ENCODE measurements around the gene TMEM272.

Gene TMEM272

DNA sequence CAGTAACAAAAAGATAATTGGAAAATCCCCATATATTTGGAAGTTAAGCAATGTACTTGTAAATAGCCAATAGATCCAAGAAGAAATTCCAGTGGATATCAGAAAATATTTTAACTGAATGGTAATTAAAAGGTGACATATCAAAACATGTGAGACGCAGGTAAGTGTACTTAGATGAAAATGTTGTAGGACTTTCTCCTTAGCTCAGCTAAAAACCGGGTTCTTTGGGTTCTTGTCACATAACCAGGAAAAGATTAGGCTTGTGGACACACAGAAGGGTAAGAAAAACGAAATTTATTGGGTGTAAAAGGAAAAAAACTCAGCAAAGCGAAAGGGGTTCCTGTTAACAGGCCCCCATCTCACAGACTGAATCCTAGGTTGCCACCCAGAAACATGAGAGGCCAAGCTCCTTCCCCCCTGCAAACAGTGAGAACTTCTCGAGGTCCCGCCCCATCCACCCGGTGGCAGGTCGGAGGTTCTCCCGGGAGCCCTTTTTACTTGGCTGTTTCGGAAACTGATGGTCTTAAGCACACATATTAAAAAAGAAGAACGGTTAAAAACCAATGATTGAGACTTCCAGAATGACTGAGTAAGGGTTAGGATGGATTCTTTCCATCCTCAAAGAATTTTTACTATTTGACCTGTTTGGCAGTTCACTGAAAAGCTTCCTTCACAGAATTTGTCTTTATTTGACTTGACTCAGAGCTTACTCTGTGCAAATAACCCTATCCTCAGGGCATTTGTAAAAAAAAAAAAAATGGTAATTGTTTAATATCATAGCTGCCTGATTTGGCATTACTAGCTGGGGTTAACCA is 13.7 kb upstream of the TMEM272 start:
- in situ Hi-C loops (cut with MboI; ENCODE audit: low sequenced_read_pairs, unreplicated experiment), result no loop called here
- TF ChIP-seq, protein P1, sequence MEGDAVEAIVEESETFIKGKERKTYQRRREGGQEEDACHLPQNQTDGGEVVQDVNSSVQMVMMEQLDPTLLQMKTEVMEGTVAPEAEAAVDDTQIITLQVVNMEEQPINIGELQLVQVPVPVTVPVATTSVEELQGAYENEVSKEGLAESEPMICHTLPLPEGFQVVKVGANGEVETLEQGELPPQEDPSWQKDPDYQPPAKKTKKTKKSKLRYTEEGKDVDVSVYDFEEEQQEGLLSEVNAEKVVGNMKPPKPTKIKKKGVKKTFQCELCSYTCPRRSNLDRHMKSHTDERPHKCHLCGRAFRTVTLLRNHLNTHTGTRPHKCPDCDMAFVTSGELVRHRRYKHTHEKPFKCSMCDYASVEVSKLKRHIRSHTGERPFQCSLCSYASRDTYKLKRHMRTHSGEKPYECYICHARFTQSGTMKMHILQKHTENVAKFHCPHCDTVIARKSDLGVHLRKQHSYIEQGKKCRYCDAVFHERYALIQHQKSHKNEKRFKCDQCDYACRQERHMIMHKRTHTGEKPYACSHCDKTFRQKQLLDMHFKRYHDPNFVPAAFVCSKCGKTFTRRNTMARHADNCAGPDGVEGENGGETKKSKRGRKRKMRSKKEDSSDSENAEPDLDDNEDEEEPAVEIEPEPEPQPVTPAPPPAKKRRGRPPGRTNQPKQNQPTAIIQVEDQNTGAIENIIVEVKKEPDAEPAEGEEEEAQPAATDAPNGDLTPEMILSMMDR (IDR thresholded peaks at IDR 0.05; ENCODE audit: borderline replicate concordance, control extremely low read depth, extremely low read depth, insufficient read depth, missing control alignments), result no peak
- DNase-seq (ENCODE audit: low spot score), result no peak

DNA sequence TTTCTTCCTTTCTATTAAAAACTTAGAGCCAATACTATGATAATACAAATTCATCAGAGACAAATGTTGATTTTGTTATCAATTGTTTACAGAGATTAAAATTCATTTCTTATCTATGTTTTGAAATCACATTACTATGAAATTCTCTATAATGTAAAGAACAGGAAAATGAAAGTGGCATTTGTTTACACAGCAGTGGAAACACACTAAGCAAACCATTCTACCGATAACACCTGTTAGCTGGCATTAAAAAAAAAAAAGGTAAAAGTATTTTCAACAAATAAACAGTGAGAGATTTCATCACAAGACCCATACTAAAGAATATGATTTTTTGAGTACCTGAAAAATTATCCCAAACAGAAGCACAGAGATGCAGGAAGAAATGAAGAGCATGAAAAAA is 12.0 kb upstream of the TMEM272 start:
- no peak for DNase-seq (ENCODE audit: low spot score)
- in situ Hi-C loops (cut with MboI; ENCODE audit: low sequenced_read_pairs, unreplicated experiment), result no loop called here
- TF ChIP-seq, protein P1 (IDR thresholded peaks at IDR 0.05; ENCODE audit: borderline replicate concordance, control extremely low read depth, extremely low read depth, insufficient read depth, missing control alignments), result no peak

DNA sequence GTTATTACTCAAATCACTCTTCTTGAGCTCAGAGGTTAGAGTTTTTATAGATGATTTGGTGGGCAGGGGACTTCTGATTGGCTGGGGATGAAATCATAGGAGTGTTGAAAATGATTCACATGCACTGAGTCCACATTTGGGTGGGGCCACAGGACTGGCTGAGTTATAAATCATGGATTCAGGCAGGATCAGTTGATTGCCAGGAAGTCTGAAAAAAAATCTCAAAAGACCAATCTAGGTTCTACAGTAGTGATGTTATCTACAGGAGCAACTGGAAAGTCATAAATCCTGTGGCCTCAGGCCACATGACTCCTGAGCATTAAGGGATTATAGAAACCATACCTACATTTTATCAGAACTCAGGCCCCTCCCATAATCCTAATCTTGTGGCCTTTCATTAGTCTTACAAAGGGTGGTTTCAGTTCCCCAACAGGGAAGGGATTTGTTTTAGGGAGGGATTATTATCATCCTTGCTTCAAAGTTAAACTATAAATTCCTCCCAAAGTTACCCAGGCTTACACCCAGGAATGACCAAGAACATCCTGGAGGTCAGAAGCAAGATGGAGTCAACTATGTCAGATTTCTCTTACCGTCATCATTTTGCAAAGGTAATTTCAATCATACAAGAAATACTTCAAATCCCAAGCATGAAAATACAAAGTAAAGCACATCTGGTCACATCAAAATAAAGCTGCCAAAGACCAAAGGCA is 11.2 kb upstream of the TMEM272 start:
- in situ Hi-C loops (cut with MboI; ENCODE audit: low sequenced_read_pairs, unreplicated experiment), result no loop called here
- TF ChIP-seq, protein P1 (IDR thresholded peaks at IDR 0.05; ENCODE audit: borderline replicate concordance, control extremely low read depth, extremely low read depth, insufficient read depth, missing control alignments), result no peak
- DNase-seq (ENCODE audit: low spot score), result no peak

DNA sequence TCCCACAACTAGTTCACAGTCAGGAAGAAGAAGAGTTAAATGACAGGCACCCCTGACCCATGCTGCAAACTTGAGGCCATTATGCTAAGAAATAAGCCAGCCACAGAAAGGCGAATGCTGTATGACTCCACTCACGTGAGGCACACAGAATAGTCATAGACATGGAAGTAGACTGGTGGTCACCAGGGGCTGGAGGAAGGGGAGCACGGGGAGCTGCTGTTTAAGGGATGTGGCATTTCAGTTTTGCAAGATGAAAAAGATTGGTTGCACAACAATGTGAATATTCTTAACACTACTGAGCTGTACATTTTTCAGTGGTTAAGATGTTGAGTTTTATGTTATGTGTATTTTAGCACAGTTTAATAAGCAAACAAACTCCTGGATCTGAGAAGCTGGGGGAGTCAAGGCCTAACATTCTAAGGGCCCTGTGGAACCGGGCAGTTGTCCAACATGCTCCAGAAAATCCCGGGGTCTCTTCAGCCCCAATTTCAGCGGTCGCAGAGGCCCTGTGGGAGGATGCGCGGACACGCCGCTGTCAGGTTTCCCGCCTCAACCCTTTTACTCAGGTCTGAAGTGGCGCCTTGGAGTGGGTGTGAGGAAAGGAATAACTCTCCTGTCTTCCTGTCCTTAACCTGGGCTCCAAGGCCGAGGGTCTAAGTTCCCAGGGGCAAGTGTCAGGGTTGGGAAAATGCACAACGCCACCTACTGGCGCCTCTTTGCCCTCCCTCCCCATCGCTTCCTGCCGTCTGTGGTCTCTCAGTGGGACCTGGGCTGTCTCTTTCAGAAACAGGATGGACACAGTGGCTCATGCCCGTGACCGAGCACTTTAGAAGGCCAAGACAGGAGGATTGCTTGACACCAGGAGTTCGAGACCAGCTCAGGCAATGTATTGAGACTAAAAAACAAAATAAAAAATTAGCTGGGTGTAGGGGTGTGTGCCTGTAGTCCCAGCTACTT is 4.4 kb upstream of the TMEM272 start:
- peak; percentile 76 for DNase-seq (ENCODE audit: low spot score)
- in situ Hi-C loops (cut with MboI; ENCODE audit: low sequenced_read_pairs, unreplicated experiment), result no loop called here
- TF ChIP-seq, protein P1 (IDR thresholded peaks at IDR 0.05; ENCODE audit: borderline replicate concordance, control extremely low read depth, extremely low read depth, insufficient read depth, missing control alignments), result peak; percentile 54

DNA sequence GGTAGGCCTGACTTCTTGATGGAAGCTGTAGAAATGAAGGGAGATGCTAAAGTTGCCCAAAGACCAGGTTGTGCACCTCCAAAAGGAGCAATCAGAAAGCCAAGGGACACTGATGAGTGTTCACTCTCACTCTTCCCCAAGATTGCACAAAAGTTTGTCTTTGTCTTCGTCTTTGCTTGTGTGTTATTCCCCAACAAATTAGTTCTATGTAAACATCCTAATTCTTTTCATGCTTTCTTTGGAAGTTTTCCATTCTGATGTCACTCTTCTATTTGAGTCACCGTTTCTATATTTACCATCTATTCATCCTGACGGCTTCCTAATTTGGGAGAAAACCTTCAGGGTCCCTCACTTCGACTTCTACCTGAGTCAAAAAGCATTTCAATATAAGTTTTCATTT is 3.7 kb upstream of the TMEM272 start:
- no peak for DNase-seq (ENCODE audit: low spot score)
- in situ Hi-C loops (cut with MboI; ENCODE audit: low sequenced_read_pairs, unreplicated experiment), result no loop called here
- TF ChIP-seq, protein P1 (IDR thresholded peaks at IDR 0.05; ENCODE audit: borderline replicate concordance, control extremely low read depth, extremely low read depth, insufficient read depth, missing control alignments), result no peak

DNA sequence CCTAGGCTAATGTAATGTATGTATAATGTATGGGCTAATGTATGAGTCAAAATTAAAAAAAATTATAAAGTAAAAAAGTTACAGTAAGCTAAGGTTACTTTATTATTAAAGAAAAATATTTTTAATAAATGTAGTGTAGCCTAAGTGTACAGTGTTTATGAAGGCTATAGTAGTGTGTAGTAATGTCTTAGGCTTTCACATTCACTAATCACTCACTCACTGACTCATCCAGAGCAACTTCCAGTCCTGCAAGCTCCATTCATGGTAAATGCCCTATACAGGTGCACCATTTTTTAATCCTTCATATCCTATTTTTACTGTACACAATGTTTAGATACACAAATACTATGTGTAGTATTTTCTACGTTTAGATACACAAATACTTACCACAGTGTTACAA is 1.8 kb upstream of the TMEM272 start:
- no peak for DNase-seq (ENCODE audit: low spot score)
- in situ Hi-C loops (cut with MboI; ENCODE audit: low sequenced_read_pairs, unreplicated experiment), result no loop called here
- TF ChIP-seq, protein P1 (IDR thresholded peaks at IDR 0.05; ENCODE audit: borderline replicate concordance, control extremely low read depth, extremely low read depth, insufficient read depth, missing control alignments), result no peak

Measured in GM13976 (cell line).